GM23338 (cell line): ENCODE results near the gene RNFT2. TPM values are rescaled to one million over a fixed set of nuclear protein-coding genes. Genes with fewer than 3 reads are reported as not detected.

Experiments
- ATAC-seq: fragments of 200-7000 bp; cut with Tn5 transposase; 3 replicates; pipeline ENCODE4 v1.9.1; 2020
- DNase-seq: peaks from one replicate; pipeline ENCODE4 v3.0.0-alpha.2; 2015; ENCODE audit warnings: low spot score
- H2AFZ ChIP-seq: fragments of 200-600 bp; sonication (generic); 2 replicates; pipeline ENCODE4 v1.8.0; 2016; ENCODE audit warnings: antibody characterized with exemption, mild to moderate bottlenecking, moderate library complexity
- H3F3A ChIP-seq: fragments of 200-600 bp; sonication (generic); replicated peaks from 2 replicates; pipeline ENCODE4 v1.8.0; 2017; ENCODE audit warnings: antibody characterized with exemption, mixed run types, low read depth
- H3K27ac ChIP-seq: fragments of 200-600 bp; sonication (generic); 2 replicates; pipeline ENCODE4 v1.6.1; 2016; ENCODE audit warnings: low read depth
- H3K27me3 ChIP-seq: fragments of 200-600 bp; sonication (generic); 2 replicates; pipeline ENCODE4 v1.8.0; 2016; ENCODE audit warnings: mild to moderate bottlenecking, mixed run types, moderate library complexity; ENCODE audit not compliant: insufficient read depth
- H3K36me3 ChIP-seq: fragments of 200-600 bp; sonication (generic); 2 replicates; pipeline ENCODE4 v1.8.0; 2016; ENCODE audit warnings: mild to moderate bottlenecking; ENCODE audit not compliant: insufficient read depth
- H3K4me1 ChIP-seq: fragments of 200-600 bp; sonication (generic); 2 replicates; pipeline ENCODE4 v1.8.0; 2016; ENCODE audit warnings: mild to moderate bottlenecking, moderate library complexity; ENCODE audit not compliant: insufficient read depth
- H3K4me2 ChIP-seq: fragments of 200-600 bp; sonication (generic); 2 replicates; pipeline ENCODE4 v1.7.1; 2017; ENCODE audit warnings: mixed run types
- H3K4me3 ChIP-seq: fragments of 200-600 bp; sonication (generic); 2 replicates; pipeline ENCODE4 v1.6.1; 2016; ENCODE audit warnings: mixed run types
- H3K79me2 ChIP-seq: fragments of 200-600 bp; sonication (generic); replicated peaks from 2 replicates; pipeline ENCODE4 v1.8.0; 2017; ENCODE audit warnings: mild to moderate bottlenecking; ENCODE audit not compliant: insufficient read depth
- H3K9me2 ChIP-seq: fragments of 200-600 bp; sonication (generic); 2 replicates; pipeline ENCODE4 v1.8.0; 2017; ENCODE audit not compliant: insufficient read depth
- H4K20me1 ChIP-seq: fragments of 200-600 bp; sonication (generic); replicated peaks from 2 replicates; pipeline ENCODE4 v1.8.0; 2017; ENCODE audit warnings: mild to moderate bottlenecking; ENCODE audit not compliant: insufficient read depth
- H3K27ac Mint-ChIP-seq: 2 replicates; pipeline ENCODE4 v1.8.0; 2020; ENCODE audit warnings: inconsistent platforms, mild to moderate bottlenecking, moderate library complexity, mixed read lengths
- H3K27me3 Mint-ChIP-seq: 3 replicates; pipeline ENCODE4 v1.8.0; 2022; ENCODE audit warnings: low read depth, mild to moderate bottlenecking, moderate library complexity, mixed read lengths, inconsistent platforms; ENCODE audit not compliant: insufficient read depth, poor library complexity
- H3K36me3 Mint-ChIP-seq: 3 replicates; pipeline ENCODE4 v1.8.0; 2021; ENCODE audit warnings: low read depth, mild to moderate bottlenecking, inconsistent platforms, moderate library complexity, mixed read lengths
- H3K4me1 Mint-ChIP-seq: 3 replicates; pipeline ENCODE4 v1.8.0; 2020; ENCODE audit warnings: mild to moderate bottlenecking, inconsistent platforms, mixed read lengths
- H3K4me3 Mint-ChIP-seq: 3 replicates; pipeline ENCODE4 v1.8.0; 2021; ENCODE audit warnings: moderate library complexity, mild to moderate bottlenecking, inconsistent platforms, mixed read lengths
- H3K9me3 Mint-ChIP-seq: 3 replicates; pipeline ENCODE4 v1.8.0; 2020; ENCODE audit warnings: moderate library complexity, mild to moderate bottlenecking, inconsistent platforms, mixed read lengths
- JUNB ChIP-seq: IDR thresholded peaks from one replicate; pipeline ENCODE4 v1.6.1; 2016; ENCODE audit warnings: antibody characterized with exemption; ENCODE audit not compliant: unreplicated experiment
- POLR2AphosphoS5 ChIP-seq: IDR thresholded peaks from 2 replicates; pipeline ENCODE4 v1.6.1; 2016; ENCODE audit warnings: antibody characterized with exemption, low read depth
- ZNF114 ChIP-seq: fragments of 250-450 bp; sonication (Bioruptor Pico); IDR thresholded peaks from 2 replicates; pipeline ENCODE4 v1.5.0; 2020; ENCODE audit warnings: mild to moderate bottlenecking, moderate library complexity
- ZNF331 ChIP-seq: fragments of 250-450 bp; sonication (Bioruptor Pico); IDR thresholded peaks from 2 replicates; pipeline ENCODE4 v1.5.0; 2020; ENCODE audit warnings: low read depth, mild to moderate bottlenecking, moderate library complexity
- polyA plus RNA-seq: library from polyadenylated mRNA; unstranded; fragments of >200 nt; fragmentation: Nextera tagmentation; extraction: Ambion mirVana; gene quantifications from 2 replicates; pipeline ENCODE4 v1.2.1, GENCODE V29; 2016
- total RNA-seq: library from RNA; depleted of rRNA; stranded (reverse); fragments of >200 nt; shearing (Covaris generic); gene quantifications from 2 replicates; pipeline ENCODE4 v1.2.3, GENCODE V29; 2014
- TF ChIP-seq, protein P1 (sequence below), 2 experiments: fragments of 200-600 bp in 1 of 2; sonication (generic) in 1 of 2; conservative IDR thresholded peaks; 2 replicates each; pipeline versions ENCODE4 v1.5.1 to v1.6.1; 2016 to 2017; ENCODE audit warnings: antibody characterized with exemption in 2 of 2, low read depth in 2 of 2, mild to moderate bottlenecking in 2 of 2, moderate library complexity in 1 of 2
- TF ChIP-seq, protein P2 (sequence below): IDR thresholded peaks from one replicate; pipeline ENCODE4 v1.6.1; 2018; ENCODE audit warnings: antibody characterized with exemption; ENCODE audit not compliant: unreplicated experiment
- TF ChIP-seq, protein P3 (sequence below): fragments of 250-450 bp; sonication (Bioruptor Pico); IDR thresholded peaks from 2 replicates; pipeline ENCODE4 v1.5.0; 2020; ENCODE audit warnings: mild to moderate bottlenecking, moderate library complexity
- TF ChIP-seq, protein P4 (sequence below): IDR thresholded peaks from 2 replicates; pipeline ENCODE4 v1.6.1; 2016; ENCODE audit warnings: antibody characterized with exemption

Gene RNFT2
- total and polyA plus RNA-seq, 2 experiments from 2014 or later, result 19.3 to 22.9 TPM

DNA sequence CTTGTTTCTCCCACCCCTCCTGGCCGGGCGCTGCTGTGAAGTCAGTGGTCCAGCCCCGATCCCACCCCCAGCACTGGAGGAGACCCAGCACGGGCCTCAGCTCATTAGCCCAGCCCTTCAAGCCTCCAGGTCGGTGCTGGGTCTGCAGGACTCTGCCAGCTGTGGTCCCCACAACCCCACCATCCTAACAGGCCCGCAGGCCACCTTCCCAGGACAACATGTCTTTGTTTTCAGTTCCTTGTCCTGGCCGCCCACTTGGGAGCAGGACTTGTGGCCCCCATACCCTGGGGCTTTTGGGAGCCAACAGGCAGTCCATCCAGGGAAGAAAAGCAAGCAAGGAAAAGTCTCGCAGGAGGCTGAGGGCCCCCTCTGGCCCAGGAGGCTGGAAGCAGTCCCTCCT is 83.2 kb downstream of the RNFT2 start:
- no peaks in the 10 kb centered on the region for H3K79me2 ChIP-seq
- H3K4me2 ChIP-seq, result no peak overlapping the region
- ATAC-seq, result peak; percentile 23
- no peak overlapping the region for H3K4me3 Mint-ChIP-seq
- H3K27ac Mint-ChIP-seq, result peak overlapping the region; percentile 64; the same call in 1 of the 2 replicates
- H3K4me1 Mint-ChIP-seq, result peaks cover 20% of the 10 kb centered on the region
- peak; percentile 26 for DNase-seq
- H3K27me3 ChIP-seq, result no peaks in the 10 kb centered on the region
- H3K9me2 ChIP-seq, result 0 out of 2 replicates have a peak, but pooled peaks cover 2% of the 10 kb centered on the region
- H3K4me3 ChIP-seq, result no peak overlapping the region
- H3K36me3 ChIP-seq, result no peaks in the 10 kb centered on the region
- peaks cover 11% of the 10 kb centered on the region for H3K4me1 ChIP-seq
- TF ChIP-seq JUNB (no peak), ZNF114 (CRISPR knock-in tag) (no peak), ZNF331 (CRISPR knock-in tag) (no peak), POLR2AphosphoS5 (no peak)
- TF ChIP-seq, protein P1, sequence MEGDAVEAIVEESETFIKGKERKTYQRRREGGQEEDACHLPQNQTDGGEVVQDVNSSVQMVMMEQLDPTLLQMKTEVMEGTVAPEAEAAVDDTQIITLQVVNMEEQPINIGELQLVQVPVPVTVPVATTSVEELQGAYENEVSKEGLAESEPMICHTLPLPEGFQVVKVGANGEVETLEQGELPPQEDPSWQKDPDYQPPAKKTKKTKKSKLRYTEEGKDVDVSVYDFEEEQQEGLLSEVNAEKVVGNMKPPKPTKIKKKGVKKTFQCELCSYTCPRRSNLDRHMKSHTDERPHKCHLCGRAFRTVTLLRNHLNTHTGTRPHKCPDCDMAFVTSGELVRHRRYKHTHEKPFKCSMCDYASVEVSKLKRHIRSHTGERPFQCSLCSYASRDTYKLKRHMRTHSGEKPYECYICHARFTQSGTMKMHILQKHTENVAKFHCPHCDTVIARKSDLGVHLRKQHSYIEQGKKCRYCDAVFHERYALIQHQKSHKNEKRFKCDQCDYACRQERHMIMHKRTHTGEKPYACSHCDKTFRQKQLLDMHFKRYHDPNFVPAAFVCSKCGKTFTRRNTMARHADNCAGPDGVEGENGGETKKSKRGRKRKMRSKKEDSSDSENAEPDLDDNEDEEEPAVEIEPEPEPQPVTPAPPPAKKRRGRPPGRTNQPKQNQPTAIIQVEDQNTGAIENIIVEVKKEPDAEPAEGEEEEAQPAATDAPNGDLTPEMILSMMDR (conservative IDR thresholded peaks at IDR 0.05; ENCODE audit: low read depth in 2 of 2), result no peak
- TF ChIP-seq, protein P2, sequence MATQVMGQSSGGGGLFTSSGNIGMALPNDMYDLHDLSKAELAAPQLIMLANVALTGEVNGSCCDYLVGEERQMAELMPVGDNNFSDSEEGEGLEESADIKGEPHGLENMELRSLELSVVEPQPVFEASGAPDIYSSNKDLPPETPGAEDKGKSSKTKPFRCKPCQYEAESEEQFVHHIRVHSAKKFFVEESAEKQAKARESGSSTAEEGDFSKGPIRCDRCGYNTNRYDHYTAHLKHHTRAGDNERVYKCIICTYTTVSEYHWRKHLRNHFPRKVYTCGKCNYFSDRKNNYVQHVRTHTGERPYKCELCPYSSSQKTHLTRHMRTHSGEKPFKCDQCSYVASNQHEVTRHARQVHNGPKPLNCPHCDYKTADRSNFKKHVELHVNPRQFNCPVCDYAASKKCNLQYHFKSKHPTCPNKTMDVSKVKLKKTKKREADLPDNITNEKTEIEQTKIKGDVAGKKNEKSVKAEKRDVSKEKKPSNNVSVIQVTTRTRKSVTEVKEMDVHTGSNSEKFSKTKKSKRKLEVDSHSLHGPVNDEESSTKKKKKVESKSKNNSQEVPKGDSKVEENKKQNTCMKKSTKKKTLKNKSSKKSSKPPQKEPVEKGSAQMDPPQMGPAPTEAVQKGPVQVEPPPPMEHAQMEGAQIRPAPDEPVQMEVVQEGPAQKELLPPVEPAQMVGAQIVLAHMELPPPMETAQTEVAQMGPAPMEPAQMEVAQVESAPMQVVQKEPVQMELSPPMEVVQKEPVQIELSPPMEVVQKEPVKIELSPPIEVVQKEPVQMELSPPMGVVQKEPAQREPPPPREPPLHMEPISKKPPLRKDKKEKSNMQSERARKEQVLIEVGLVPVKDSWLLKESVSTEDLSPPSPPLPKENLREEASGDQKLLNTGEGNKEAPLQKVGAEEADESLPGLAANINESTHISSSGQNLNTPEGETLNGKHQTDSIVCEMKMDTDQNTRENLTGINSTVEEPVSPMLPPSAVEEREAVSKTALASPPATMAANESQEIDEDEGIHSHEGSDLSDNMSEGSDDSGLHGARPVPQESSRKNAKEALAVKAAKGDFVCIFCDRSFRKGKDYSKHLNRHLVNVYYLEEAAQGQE, result no peak
- TF ChIP-seq, protein P3, sequence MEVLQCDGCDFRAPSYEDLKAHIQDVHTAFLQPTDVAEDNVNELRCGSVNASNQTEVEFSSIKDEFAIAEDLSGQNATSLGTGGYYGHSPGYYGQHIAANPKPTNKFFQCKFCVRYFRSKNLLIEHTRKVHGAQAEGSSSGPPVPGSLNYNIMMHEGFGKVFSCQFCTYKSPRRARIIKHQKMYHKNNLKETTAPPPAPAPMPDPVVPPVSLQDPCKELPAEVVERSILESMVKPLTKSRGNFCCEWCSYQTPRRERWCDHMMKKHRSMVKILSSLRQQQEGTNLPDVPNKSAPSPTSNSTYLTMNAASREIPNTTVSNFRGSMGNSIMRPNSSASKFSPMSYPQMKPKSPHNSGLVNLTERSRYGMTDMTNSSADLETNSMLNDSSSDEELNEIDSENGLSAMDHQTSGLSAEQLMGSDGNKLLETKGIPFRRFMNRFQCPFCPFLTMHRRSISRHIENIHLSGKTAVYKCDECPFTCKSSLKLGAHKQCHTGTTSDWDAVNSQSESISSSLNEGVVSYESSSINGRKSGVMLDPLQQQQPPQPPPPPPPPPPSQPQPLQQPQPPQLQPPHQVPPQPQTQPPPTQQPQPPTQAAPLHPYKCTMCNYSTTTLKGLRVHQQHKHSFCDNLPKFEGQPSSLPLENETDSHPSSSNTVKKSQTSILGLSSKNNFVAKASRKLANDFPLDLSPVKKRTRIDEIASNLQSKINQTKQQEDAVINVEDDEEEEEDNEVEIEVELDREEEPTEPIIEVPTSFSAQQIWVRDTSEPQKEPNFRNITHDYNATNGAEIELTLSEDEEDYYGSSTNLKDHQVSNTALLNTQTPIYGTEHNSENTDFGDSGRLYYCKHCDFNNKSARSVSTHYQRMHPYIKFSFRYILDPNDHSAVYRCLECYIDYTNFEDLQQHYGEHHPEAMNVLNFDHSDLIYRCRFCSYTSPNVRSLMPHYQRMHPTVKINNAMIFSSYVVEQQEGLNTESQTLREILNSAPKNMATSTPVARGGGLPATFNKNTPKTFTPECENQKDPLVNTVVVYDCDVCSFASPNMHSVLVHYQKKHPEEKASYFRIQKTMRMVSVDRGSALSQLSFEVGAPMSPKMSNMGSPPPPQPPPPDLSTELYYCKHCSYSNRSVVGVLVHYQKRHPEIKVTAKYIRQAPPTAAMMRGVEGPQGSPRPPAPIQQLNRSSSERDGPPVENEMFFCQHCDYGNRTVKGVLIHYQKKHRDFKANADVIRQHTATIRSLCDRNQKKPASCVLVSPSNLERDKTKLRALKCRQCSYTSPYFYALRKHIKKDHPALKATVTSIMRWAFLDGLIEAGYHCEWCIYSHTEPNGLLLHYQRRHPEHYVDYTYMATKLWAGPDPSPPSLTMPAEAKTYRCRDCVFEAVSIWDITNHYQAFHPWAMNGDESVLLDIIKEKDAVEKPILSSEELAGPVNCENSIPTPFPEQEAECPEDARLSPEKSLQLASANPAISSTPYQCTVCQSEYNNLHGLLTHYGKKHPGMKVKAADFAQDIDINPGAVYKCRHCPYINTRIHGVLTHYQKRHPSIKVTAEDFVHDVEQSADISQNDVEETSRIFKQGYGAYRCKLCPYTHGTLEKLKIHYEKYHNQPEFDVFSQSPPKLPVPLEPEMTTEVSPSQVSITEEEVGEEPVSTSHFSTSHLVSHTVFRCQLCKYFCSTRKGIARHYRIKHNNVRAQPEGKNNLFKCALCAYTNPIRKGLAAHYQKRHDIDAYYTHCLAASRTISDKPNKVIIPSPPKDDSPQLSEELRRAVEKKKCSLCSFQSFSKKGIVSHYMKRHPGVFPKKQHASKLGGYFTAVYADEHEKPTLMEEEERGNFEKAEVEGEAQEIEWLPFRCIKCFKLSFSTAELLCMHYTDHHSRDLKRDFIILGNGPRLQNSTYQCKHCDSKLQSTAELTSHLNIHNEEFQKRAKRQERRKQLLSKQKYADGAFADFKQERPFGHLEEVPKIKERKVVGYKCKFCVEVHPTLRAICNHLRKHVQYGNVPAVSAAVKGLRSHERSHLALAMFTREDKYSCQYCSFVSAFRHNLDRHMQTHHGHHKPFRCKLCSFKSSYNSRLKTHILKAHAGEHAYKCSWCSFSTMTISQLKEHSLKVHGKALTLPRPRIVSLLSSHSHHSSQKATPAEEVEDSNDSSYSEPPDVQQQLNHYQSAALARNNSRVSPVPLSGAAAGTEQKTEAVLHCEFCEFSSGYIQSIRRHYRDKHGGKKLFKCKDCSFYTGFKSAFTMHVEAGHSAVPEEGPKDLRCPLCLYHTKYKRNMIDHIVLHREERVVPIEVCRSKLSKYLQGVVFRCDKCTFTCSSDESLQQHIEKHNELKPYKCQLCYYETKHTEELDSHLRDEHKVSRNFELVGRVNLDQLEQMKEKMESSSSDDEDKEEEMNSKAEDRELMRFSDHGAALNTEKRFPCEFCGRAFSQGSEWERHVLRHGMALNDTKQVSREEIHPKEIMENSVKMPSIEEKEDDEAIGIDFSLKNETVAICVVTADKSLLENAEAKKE (CRISPR knock-in tag), result no peak
- TF ChIP-seq, protein P4, sequence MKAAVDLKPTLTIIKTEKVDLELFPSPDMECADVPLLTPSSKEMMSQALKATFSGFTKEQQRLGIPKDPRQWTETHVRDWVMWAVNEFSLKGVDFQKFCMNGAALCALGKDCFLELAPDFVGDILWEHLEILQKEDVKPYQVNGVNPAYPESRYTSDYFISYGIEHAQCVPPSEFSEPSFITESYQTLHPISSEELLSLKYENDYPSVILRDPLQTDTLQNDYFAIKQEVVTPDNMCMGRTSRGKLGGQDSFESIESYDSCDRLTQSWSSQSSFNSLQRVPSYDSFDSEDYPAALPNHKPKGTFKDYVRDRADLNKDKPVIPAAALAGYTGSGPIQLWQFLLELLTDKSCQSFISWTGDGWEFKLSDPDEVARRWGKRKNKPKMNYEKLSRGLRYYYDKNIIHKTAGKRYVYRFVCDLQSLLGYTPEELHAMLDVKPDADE, result no peak
- H2AFZ ChIP-seq, result no peak overlapping the region
- no peaks in the 10 kb centered on the region for H4K20me1 ChIP-seq
- no peak overlapping the region for H3K27ac ChIP-seq
- no peaks in the 10 kb centered on the region for H3K36me3 Mint-ChIP-seq
- H3K9me3 Mint-ChIP-seq, result no peaks in the 10 kb centered on the region
- peaks cover 9% of the 10 kb centered on the region; the same call in 1 of the 2 replicates for H3F3A ChIP-seq
- peaks cover 10% of the 10 kb centered on the region for H3K27me3 Mint-ChIP-seq
